Endothelial cell of hepatic sinusoid (primary cell): ENCODE measurements around the gene CD274.
"Not testable (repeated sequence)": the region's sequence is repeated elsewhere in the genome, so short reads cannot be mapped to it uniquely, and the experiment has no call there.

ENCODE experiments used
- in situ Hi-C: cut with HindIII; loops from 2 replicates; pipeline ENCODE4 v1.10.0; 2017; ENCODE audit warnings: low sequenced_read_pairs

The CD274 gene

DNA sequence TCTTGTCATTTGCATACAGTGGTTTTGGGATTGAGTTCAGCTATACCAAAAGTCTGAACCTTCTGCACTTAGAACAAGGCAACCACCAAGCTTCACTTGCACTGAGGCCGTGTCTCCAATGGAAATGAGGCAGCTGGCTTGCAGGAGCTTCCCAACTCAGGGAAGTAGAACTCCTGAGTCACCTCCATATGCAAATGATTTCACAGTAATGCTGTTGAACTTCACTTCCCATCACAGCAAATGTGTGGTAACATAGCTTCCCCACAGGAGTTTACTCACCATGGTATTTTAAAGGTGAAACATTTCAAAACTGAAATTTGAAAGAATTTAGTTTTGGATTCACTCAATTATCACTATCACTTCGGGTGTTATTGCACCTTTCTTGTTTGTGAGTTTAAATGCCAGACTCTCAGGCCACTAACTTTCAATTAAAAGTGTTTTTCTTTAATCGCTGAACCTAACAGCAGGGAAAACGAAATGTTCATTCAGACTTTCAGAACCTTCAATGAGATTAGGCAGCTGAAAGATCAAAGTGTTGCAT lies 9.0 kb downstream of the CD274 start:
- in situ Hi-C loops = no loop called here

DNA sequence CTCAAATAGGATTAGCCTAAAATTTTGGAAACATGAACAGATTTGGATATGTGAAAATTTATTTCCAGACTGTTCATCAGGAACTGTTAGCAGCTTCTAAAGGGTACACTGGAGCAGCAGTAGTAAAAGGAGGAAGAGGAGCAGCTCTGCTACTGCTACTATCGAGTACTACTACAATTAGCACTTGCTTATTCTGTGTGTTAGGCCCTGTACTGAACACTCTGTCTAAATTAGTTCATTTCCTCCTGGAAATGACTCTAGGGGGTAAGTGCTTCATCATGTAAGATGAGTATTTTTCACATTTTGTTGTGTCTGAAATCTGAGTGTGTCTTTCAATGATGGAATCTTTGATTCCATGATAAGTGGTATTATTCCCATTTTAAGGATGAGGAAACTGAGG lies 9.8 kb downstream of the CD274 start:
- in situ Hi-C loops = loop anchor here (10.0 kb wide), 1 partner anchor 75 kb away; no protein-coding TSS in a partner anchor

DNA sequence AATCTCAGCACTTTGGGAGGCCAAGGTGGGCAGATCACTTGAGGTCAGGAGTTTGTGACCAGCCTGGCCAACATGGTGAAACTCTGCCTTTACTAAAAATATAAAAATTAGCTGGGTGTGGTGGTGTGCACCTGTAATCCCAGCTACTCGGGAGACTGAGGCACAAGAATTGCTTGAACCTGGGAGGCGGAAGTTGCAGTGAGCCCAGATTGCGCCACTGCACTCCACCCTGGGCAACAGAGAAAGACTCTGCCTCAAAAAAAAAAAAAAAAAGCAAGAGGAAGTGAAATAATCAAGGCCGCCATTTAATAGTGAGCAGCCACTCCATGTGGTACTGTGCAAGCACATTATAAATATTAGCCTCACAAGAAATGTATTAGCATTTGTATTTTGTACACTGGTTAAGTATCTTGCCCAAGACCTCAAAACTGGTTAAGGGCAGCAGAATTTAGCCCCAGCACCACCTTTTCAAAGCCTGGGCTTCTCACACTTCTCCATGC lies 14.5 kb downstream of the CD274 start:
- in situ Hi-C loops = loop anchor here (10.0 kb wide), 1 partner anchor 70 kb away; no protein-coding TSS in a partner anchor

DNA sequence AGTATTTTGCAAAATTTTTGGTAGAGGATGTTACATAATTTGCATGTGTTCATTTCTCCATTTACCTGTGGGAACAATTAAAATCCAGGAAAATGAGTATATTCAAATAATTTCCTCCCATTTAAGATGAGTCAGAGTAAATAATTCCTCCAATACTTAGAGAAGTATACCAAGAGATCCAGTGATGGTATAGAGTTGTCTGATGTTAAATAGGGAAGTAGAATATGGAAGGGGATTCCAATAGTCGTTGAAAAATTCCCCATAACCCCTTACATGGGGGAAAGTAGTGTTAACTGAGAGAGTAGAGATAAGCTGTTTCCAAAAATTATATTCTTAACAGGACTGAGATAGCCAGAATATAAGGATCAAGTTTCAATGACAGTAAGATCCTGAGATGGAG lies 15.7 kb downstream of the CD274 start:
- in situ Hi-C loops = loop anchor here (10.0 kb wide), 1 partner anchor 69 kb away; no protein-coding TSS in a partner anchor

DNA sequence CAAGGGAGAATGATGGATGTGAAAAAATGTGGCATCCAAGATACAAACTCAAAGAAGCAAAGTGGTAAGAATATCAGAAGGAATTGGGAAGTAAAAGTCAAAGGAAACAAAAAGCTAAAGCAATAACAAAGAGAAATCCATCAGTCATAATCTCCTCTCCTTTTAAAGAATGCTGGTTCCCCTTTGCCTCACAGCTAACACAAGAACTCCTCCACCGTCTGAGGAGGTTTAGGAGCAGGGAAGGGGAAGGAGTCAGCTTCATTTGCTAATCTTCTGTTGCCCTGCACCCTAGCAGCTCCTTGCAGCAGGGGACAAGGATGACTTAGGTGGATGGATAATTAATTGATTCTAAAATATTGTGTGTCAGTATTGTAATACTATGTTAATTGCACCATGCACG lies 16.4 kb downstream of the CD274 start:
- in situ Hi-C loops = loop anchor here (10.0 kb wide), 1 partner anchor 68 kb away; no protein-coding TSS in a partner anchor

DNA sequence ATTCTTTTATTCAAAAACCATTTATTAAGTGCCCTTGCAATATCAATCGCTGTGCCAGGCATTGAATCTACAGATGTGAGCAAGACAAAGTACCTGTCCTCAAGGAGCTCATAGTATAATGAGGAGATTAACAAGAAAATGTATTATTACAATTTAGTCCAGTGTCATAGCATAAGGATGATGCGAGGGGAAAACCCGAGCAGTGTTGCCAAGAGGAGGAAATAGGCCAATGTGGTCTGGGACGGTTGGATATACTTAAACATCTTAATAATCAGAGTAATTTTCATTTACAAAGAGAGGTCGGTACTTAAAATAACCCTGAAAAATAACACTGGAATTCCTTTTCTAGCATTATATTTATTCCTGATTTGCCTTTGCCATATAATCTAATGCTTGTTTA lies 18.5 kb downstream of the CD274 start:
- in situ Hi-C loops = loop anchor here (10.0 kb wide), 1 partner anchor 66 kb away; no protein-coding TSS in a partner anchor

DNA sequence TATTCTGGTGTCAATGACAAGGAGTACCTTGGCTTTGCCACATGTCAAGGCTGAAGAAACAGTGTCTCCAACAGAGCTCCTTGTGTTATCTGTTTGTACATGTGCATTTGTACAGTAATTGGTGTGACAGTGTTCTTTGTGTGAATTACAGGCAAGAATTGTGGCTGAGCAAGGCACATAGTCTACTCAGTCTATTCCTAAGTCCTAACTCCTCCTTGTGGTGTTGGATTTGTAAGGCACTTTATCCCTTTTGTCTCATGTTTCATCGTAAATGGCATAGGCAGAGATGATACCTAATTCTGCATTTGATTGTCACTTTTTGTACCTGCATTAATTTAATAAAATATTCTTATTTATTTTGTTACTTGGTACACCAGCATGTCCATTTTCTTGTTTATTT lies 19.8 kb downstream of the CD274 start:
- in situ Hi-C loops = no loop called here

DNA sequence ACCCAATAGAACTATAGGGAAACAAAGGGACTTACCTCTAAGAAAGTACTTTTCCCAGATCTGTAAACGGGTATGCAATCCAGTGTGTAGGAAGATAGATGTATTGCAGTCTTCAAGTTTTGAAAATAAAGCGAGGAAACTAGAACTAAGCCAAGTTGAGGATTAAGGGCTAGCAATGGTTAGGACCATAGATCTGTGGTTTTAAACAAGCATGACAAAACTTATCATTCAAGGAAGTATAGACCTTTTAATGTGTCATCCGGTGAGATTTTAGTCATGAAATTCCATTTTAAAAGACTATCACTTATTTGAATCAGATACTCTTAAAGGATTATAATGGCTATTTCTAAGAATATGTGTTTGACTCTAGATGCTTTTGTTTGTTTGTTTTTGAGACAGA lies 20.5 kb downstream of the CD274 start:
- in situ Hi-C loops = no loop called here

DNA sequence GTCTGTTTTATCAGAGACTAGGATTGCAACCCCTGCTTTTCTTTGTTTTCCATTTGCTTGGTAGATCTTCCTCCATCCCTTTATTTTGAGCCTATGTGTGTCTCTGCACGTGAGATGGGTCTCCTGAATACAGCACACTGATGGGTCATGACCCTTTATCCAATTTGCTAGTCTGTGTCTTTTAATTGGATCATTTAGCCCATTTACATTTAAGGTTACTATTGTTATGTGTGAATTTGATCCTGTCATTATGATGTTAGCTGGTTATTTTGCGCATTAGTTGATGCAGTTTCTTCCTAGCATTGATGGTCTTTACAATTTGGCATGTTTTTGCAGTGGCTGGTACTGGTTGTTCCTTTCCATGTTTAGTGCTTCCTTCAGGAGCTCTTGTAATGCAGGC lies 25.3 kb downstream of the CD274 start:
- in situ Hi-C loops = not testable (repeated sequence)

DNA sequence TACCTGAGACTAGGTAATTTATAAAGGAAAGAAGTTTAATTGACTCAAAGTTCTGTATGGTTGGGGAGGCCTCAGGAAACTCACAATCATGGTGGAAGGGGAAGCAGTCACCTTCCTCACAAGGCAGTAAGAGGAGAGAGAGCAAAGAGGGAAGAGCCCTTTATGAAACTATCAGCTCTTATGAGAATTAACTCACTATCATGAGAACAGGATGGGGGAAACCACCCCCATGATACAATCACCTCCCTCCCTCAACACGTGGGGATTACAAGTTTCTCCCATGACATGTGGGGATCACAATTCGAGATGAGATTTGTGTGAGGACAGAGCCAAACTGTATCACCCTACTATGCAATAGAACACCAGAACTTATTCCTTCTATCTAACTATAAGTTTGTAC lies 27.9 kb downstream of the CD274 start:
- in situ Hi-C loops = no loop called here

DNA sequence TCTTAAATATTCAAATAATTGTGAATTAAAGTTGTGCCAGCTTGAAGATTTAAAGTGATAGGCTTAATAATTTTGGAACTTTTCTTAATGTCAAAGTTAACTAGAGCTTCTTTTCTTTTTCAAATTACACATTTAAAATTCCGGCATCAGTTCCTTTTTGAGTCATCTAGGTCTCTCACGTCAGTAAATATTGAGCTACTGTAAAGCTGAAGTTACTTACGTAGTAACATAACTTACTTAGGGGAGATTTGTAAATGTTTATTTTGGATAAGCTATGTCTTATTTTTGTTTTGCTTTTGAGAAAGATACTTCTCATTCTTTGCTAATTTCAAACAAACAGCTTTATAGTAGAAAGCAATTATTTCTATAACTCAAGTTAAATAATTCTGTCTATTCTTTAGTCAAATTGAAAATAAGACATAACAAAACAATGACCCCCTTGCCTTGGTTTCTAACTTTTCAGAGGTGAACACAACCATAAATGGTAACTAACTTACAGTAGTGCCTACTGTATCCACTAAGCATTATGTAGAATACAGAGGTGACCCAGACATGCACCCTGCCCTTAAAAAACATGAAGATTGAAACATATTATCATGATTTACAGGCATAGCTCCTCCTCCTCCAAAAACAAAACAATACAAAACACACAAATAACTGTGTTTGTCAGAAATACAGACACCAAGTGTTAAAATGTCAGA lies 29.8 kb downstream of the CD274 start:
- in situ Hi-C loops = no loop called here

DNA sequence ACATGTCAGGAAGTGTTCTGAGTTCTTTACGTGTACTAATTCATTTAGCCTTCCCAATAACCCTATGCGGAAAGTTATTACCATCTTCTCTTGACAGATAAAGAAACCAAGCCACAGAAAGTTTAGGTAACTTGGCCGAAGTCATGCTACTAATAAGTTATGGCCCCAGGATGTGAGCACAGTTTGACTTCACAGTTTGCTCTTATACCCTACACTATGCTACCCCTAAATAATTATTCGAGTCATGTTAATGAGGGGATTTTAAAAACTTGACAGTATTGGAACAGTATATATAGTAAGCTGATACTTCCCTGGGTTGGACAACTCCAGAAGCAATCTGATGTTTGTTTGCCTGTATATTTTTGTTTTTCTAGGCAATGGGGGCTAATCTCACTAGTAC lies 30.6 kb downstream of the CD274 start:
- in situ Hi-C loops = no loop called here

DNA sequence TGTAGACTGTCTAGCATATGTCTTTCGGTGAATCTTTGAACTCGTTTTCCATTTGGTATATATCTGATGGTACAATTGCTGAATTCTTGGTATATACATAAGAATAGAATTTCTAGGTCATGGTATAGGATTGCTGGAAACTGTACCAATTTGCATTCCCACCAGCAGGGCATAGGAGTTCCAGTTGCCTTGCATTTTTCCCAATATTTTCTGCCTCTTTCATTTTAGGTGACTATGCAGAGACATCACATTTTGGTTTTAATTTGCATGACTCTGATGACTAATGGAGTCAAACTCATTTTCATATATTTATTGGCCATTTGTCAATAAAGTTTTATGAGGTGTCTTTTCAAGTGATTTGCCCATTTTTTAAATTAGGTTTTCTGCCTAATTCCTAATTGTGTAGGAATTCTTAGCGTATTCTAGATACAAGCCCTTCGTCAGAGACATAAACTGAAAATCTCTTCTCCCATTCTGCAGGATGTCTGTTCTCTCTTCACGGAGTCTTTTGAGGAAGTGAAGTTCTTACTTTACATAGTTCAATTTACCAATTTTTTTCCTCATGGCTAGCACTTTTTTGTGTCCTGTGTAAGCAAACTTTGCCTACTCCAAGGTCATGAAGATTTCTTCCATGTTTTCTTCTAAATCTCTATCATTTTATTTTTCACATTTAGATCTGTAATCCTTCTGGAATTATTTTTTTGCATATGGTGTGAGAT lies 31.1 kb downstream of the CD274 start:
- in situ Hi-C loops = no loop called here

DNA sequence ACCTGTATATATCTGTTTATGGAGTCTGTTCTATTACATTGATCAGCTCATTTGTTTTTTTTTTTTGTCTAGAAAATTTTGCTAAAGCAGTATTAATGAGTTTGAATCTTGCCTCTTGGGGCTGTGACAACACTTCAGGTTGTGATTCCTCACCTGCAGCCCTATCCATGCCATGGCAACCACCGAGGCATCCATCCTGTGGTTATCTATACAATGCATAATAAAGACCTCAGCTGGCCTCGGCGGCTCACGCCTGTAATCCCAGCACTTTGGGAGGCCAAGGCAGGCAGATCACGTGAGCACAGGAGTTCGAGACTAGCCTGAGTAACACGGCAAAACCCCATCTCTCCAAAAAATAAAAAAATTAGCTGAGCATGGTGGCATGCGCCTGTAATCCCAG lies 31.9 kb downstream of the CD274 start:
- in situ Hi-C loops = no loop called here

DNA sequence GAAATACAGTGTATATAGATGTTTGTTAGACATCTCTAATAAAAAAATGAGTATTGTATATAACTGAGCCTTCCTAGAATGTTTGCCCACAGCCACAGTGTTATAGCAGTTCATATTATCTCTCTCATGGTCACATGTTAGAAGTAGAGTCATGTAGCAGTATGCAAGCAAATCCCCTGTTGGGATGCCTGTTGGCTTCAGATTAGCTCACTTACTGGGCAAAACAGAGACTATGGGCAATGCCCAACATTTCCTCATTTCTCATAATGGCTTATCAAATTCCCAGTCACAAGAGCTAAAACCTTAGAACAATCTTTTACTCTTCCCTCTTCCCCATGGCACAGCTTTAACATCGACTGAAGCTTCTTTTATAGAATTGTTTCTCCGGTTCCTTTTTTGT lies 33.0 kb downstream of the CD274 start:
- in situ Hi-C loops = no loop called here

DNA sequence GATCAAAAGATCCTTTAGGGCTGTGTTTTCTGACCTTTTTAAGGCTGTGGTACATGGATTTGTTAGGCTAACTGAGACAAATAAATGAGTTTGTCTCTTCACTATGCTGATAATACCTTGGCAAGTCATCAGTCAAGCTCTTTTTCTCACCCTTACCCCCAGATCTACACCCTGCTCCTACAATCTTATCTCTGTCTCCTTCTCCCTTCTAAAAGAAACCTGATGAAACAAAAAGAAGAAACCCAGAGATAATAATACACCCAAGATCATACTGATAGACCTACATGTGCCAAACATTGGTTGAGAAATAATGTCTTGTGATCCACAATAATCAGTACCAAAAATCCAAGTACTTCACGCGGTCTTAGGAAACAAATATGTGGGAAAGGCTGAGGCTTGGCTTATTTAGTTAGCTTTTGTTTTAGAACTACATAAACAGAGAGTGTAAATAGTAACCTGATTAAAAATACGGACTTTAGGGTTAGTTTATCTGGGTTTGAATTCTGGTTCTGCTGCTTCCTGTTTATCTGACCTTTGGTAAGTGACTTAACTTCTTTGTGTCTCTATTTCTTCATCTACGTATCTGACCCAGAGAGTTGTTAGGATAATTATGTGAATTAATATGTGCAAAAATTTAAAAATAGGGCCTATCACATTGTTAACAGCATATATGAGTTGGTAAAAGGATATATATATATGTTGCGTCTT lies 35.2 kb downstream of the CD274 start:
- in situ Hi-C loops = no loop called here

DNA sequence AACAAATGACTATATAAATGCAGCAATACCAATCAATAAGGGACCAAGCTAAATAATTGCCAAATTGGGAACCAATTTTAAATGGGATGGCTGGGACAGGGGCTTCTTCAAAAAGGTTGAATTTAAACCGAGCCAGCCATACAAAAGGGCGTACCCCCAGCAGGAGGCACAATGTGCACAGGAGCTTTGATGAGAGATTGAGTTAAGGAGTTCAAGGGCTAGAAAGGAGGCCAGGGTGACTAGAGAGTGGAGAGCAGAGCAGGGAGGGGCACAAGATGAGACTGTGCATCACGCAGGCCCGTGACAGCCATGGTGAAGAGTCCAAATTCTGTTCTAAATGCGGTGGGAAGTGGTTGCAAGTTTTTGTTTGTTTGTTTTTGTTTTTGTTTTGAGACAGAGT lies 36.6 kb downstream of the CD274 start:
- in situ Hi-C loops = no loop called here

DNA sequence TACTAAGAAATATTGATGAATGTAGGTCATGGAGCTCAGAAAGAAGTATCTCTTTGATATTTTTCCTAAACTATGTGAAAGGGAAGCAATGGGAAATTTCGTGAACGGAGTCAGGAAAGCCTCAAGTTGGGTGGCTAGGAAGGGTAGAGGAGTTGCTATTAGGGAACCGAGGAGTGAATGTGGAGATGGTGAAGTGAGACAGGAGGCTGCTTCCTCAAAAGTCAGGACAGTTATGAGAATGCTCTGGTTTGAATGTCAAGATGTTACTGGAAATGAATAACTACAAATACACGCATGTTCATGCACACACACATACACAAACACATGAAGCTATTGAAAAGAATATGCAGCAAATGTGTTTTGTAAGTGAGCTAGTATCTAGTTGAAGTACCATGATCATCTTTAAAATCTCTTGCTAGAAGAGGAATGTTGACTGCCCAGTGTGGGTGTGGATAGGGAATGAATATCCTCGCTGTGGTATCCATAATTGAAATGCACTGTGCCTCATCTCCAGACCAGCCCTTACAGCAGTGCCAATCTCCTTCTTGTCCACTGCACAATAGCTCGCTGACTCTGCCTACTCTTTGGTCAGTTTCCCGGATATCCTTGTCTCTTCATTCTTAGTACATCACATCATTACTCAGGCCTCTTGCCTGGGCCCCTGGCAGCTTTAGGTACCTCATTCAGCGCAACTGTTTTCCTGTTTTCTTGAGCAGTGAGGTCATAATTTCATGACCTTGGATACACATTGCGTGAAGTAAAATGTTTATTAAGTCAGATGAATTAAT lies 38.1 kb downstream of the CD274 start:
- in situ Hi-C loops = no loop called here

DNA sequence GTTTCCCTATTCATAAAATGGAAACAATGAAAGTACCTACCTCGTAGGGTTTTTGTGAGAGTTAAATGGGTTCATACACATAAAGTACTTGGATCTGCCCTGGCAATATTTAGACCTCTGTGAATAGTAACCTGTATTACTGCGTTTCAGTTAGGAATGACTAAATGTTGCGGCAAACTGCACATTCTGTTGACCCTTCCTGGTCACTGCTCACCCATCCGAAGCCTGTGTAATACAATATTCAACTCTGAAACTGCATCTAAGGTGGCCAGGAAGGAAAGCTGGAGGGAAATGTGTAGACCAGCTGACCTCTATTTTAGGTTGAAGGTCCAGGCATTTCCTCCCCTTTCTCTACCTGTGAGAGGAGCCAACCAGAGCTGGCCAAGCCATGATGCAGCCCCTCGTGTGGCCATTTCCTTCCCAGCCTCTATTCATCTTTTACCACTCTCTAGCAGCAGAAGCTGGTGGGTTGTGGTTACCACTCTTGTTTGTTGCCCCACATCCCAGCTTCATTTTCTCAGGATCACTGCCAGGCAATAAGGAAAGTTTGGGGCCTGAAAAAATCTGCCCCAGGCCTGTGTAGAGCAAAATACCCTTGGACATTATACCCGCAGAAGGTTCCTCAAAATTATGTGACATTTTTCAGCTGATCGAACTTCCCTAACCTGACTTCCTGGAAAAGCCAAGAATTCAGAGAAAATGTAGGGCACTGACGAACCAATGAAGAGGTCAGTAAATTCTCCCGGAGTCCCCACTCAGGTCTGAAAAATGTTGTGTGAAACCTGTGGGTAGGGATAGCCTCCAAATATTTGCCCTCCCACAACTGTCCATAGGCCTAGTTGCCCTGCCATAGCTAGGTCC lies 39.5 kb downstream of the CD274 start:
- in situ Hi-C loops = no loop called here
